T-helper 1 cell treated with Interleukin-12 subunit alpha and Interleukin-12 subunit beta and Interleukin-4 antibody, amounts not matched to agents 30 μg/mL and 1 μg/mL, for 36 hours (primary cell): Measurements from ENCODE around the gene CSMD2.

Source experiments
- H3K27ac Mint-ChIP-seq: one replicate; pipeline ENCODE4 v1.8.0; 2021; ENCODE audit warnings: mild to moderate bottlenecking, mixed read lengths
- H3K27me3 Mint-ChIP-seq: one replicate; pipeline ENCODE4 v1.8.0; 2021; ENCODE audit warnings: low read depth, mixed read lengths
- H3K36me3 Mint-ChIP-seq: one replicate; pipeline ENCODE4 v1.8.0; 2021; ENCODE audit warnings: low read depth, mixed read lengths
- H3K4me1 Mint-ChIP-seq: one replicate; pipeline ENCODE4 v1.8.0; 2021; ENCODE audit warnings: low read depth, mixed read lengths
- H3K4me3 Mint-ChIP-seq: one replicate; pipeline ENCODE4 v1.8.0; 2021; ENCODE audit warnings: mild to moderate bottlenecking, moderate library complexity, mixed read lengths
- H3K9me3 Mint-ChIP-seq: one replicate; pipeline ENCODE4 v1.8.0; 2021; ENCODE audit warnings: mixed read lengths

Gene CSMD2

GRCh38 chr1:34166625-34167361 is 1.8 kb upstream of the CSMD2 start:
- H3K27ac Mint-ChIP-seq, result no peak overlapping the region
- H3K9me3 Mint-ChIP-seq, result no peaks in the 10 kb centered on the region
- H3K27me3 Mint-ChIP-seq, result peaks cover 63% of the 10 kb centered on the region
- no peak overlapping the region for H3K4me3 Mint-ChIP-seq
- peaks cover 7% of the 10 kb centered on the region for H3K4me1 Mint-ChIP-seq
- H3K36me3 Mint-ChIP-seq, result no peaks in the 10 kb centered on the region

GRCh38 chr1:34166191-34166624 is 1.2 kb upstream of the CSMD2 start:
- Mint-ChIP-seq H3K4me1 (peaks cover 7% of the 10 kb centered on the region), H3K36me3 (no peaks in the 10 kb centered on the region), H3K4me3 (no peak overlapping the region), H3K27ac (no peak overlapping the region), H3K27me3 (peaks cover 67% of the 10 kb centered on the region), H3K9me3 (no peaks in the 10 kb centered on the region)

GRCh38 chr1:34165422-34165921 is 442 bp upstream of the CSMD2 start:
- H3K36me3 Mint-ChIP-seq, result no peaks in the 10 kb centered on the region
- no peaks in the 10 kb centered on the region for H3K9me3 Mint-ChIP-seq
- peak overlapping the region; percentile 7 for H3K4me3 Mint-ChIP-seq
- peaks cover 67% of the 10 kb centered on the region for H3K27me3 Mint-ChIP-seq
- peaks cover 7% of the 10 kb centered on the region for H3K4me1 Mint-ChIP-seq
- H3K27ac Mint-ChIP-seq, result peak overlapping the region; percentile 2

GRCh38 chr1:34163792-34164731 is 968 bp downstream of the CSMD2 start:
- no peak overlapping the region for H3K27ac Mint-ChIP-seq
- H3K9me3 Mint-ChIP-seq, result no peaks in the 10 kb centered on the region
- H3K4me3 Mint-ChIP-seq, result peak overlapping the region; percentile 67
- peaks cover 63% of the 10 kb centered on the region for H3K27me3 Mint-ChIP-seq
- peaks cover 7% of the 10 kb centered on the region for H3K4me1 Mint-ChIP-seq
- H3K36me3 Mint-ChIP-seq, result no peaks in the 10 kb centered on the region

- Mint-ChIP-seq H3K9me3 (no peaks in the 10 kb centered on the region), H3K4me3 (peak overlapping the region; percentile 67), H3K27ac (no peak overlapping the region), H3K36me3 (no peaks in the 10 kb centered on the region), H3K4me1 (peaks cover 7% of the 10 kb centered on the region), H3K27me3 (peaks cover 63% of the 10 kb centered on the region)
Measured at GRCh38 chr1:34162852-34163766, 1.9 kb downstream of the CSMD2 start.

- H3K4me1 Mint-ChIP-seq, result no peaks in the 10 kb centered on the region
- H3K27me3 Mint-ChIP-seq, result peaks cover 19% of the 10 kb centered on the region
- H3K27ac Mint-ChIP-seq, result no peak overlapping the region
- no peaks in the 10 kb centered on the region for H3K9me3 Mint-ChIP-seq
- H3K36me3 Mint-ChIP-seq, result no peaks in the 10 kb centered on the region
- H3K4me3 Mint-ChIP-seq, result no peak overlapping the region
Measured at GRCh38 chr1:34156739-34157138, 8.3 kb downstream of the CSMD2 start.

GRCh38 chr1:34155860-34156259 is 9.2 kb downstream of the CSMD2 start:
- Mint-ChIP-seq H3K4me1 (no peaks in the 10 kb centered on the region), H3K27me3 (peaks cover 10% of the 10 kb centered on the region), H3K27ac (no peak overlapping the region), H3K36me3 (no peaks in the 10 kb centered on the region), H3K9me3 (no peaks in the 10 kb centered on the region), H3K4me3 (no peak overlapping the region)

GRCh38 chr1:34153246-34153645 is 11.8 kb downstream of the CSMD2 start:
- Mint-ChIP-seq H3K4me3 (no peak overlapping the region), H3K4me1 (no peaks in the 10 kb centered on the region), H3K9me3 (no peaks in the 10 kb centered on the region), H3K36me3 (no peaks in the 10 kb centered on the region), H3K27ac (no peak overlapping the region), H3K27me3 (peaks cover 5% of the 10 kb centered on the region)

- Mint-ChIP-seq H3K9me3 (no peaks in the 10 kb centered on the region), H3K27ac (no peak overlapping the region), H3K4me1 (no peaks in the 10 kb centered on the region), H3K4me3 (no peak overlapping the region), H3K36me3 (no peaks in the 10 kb centered on the region), H3K27me3 (no peaks in the 10 kb centered on the region)
Measured at GRCh38 chr1:34149501-34149900, 15.5 kb downstream of the CSMD2 start.

GRCh38 chr1:34147301-34147700 is 17.7 kb downstream of the CSMD2 start:
- H3K27me3 Mint-ChIP-seq, result no peaks in the 10 kb centered on the region
- H3K27ac Mint-ChIP-seq, result no peak overlapping the region
- no peaks in the 10 kb centered on the region for H3K36me3 Mint-ChIP-seq
- H3K4me3 Mint-ChIP-seq, result no peak overlapping the region
- no peaks in the 10 kb centered on the region for H3K4me1 Mint-ChIP-seq
- H3K9me3 Mint-ChIP-seq, result no peaks in the 10 kb centered on the region

- no peaks in the 10 kb centered on the region for H3K27me3 Mint-ChIP-seq
- no peaks in the 10 kb centered on the region for H3K4me1 Mint-ChIP-seq
- no peak overlapping the region for H3K4me3 Mint-ChIP-seq
- no peaks in the 10 kb centered on the region for H3K36me3 Mint-ChIP-seq
- no peaks in the 10 kb centered on the region for H3K9me3 Mint-ChIP-seq
- no peak overlapping the region for H3K27ac Mint-ChIP-seq
Measured at GRCh38 chr1:34144766-34145165, 20.3 kb downstream of the CSMD2 start.

GRCh38 chr1:34143975-34144374 is 21.1 kb downstream of the CSMD2 start:
- no peak overlapping the region for H3K27ac Mint-ChIP-seq
- no peak overlapping the region for H3K4me3 Mint-ChIP-seq
- H3K36me3 Mint-ChIP-seq, result no peaks in the 10 kb centered on the region
- no peaks in the 10 kb centered on the region for H3K9me3 Mint-ChIP-seq
- H3K4me1 Mint-ChIP-seq, result no peaks in the 10 kb centered on the region
- no peaks in the 10 kb centered on the region for H3K27me3 Mint-ChIP-seq

GRCh38 chr1:34140011-34140676 is 24.9 kb downstream of the CSMD2 start:
- H3K27ac Mint-ChIP-seq, result no peak overlapping the region
- no peaks in the 10 kb centered on the region for H3K27me3 Mint-ChIP-seq
- H3K36me3 Mint-ChIP-seq, result no peaks in the 10 kb centered on the region
- H3K4me3 Mint-ChIP-seq, result no peak overlapping the region
- no peaks in the 10 kb centered on the region for H3K4me1 Mint-ChIP-seq
- H3K9me3 Mint-ChIP-seq, result no peaks in the 10 kb centered on the region

- Mint-ChIP-seq H3K9me3 (no peaks in the 10 kb centered on the region), H3K27ac (no peak overlapping the region), H3K36me3 (no peaks in the 10 kb centered on the region), H3K4me3 (no peak overlapping the region), H3K4me1 (no peaks in the 10 kb centered on the region), H3K27me3 (no peaks in the 10 kb centered on the region)
Measured at GRCh38 chr1:34137411-34137810, 27.6 kb downstream of the CSMD2 start.
